ENCODE data around the gene VWA5B2. TPM values are rescaled to one million over a fixed set of nuclear protein-coding genes. Genes with fewer than 3 reads are reported as not detected.

Gene VWA5B2
- total RNA-seq (2014; rRNA removed; shearing (Covaris generic)) (0.66 TPM in 1 of 2 replicates, not detected in the other), polyA plus RNA-seq (2016; fragmentation: Nextera tagmentation; extraction: Ambion mirVana) (not detected in 2 replicates)
- long read RNA-seq: 0 reads

DNA sequence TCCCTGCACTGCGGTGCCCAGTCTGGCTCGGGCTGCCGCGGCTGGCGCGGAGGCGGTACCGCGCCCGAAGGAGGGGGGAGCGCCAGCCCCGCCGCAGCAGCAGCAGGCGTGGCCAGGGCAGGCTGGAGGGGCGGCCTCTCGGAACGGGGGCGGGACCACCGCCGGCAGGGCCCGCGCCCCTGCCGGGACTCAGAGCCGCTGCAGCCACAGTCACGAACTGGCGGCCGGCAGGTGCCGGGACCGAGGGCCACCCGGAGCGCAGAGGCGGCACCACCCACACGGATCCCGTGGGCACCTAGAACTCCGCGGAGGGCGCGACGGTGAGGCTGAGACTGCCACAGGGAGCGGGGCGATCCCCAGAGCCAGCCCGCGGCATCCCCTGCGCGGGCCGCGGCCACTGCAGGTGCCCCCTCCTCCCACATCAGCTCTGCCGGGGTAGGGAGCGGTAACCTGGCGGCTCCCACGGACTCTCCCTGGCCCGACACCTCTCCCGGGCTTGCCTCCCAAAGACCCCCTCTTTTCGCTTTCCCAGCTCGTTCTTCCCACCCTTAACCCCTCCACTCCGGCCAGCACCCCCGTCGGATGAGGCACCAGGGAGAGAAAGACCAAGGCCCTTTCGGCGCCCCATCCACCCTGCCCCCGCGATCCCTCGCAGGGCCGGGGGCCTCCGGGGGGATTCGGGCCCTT lies at the start of gene VWA5B2:
Gene VWA5B2 (plus strand): TSS at position 192 of the 687 bp plus-strand sequence. CDS start 944 bp downstream, outside the sequence.
- Mint-ChIP-seq H3K27me3 (ENCODE audit: insufficient read depth, low read depth, poor library complexity) (peaks cover 58% of the 10 kb centered on the region), H3K9me3 (no peaks in the 10 kb centered on the region; the same call in 2 of the 3 replicates), H3K4me1 (peaks cover 5% of the 10 kb centered on the region), H3K27ac (no peak within 1 kb of the TSS), H3K36me3 (ENCODE audit: low read depth) (no peaks in the 10 kb centered on the region; the same call in 2 of the 3 replicates), H3K4me3 (peak within 1 kb of the TSS; percentile 67)
- H3K4me1 ChIP-seq (ENCODE audit: insufficient read depth): no peaks in the 10 kb centered on the region
- no peaks in the 10 kb centered on the region for H3K36me3 ChIP-seq (ENCODE audit: insufficient read depth)
- H3K4me2 ChIP-seq: peak within 1 kb of the TSS; percentile 90
- H3K27ac ChIP-seq (ENCODE audit: low read depth): no peak within 1 kb of the TSS
- ATAC-seq (peak; percentile 87), DNase-seq (ENCODE audit: low spot score) (peak; percentile 83)
- H3K79me2 ChIP-seq (replicated peaks; ENCODE audit: insufficient read depth): no peaks in the 10 kb centered on the region
- H3K9me2 ChIP-seq (ENCODE audit: insufficient read depth): no peaks in the 10 kb centered on the region
- 0 out of 2 replicates have a peak, but pooled peaks cover 6% of the 10 kb centered on the region for H4K20me1 ChIP-seq (replicated peaks; ENCODE audit: insufficient read depth)
- H3F3A ChIP-seq (replicated peaks; ENCODE audit: low read depth): no peaks in the 10 kb centered on the region
- TF ChIP-seq STAT1 (IDR thresholded peaks at IDR 0.05; ENCODE audit: unreplicated experiment): no peak
- TF ChIP-seq JUNB (IDR thresholded peaks at IDR 0.05; ENCODE audit: unreplicated experiment): no peak
- TF ChIP-seq POLR2AphosphoS5 (IDR thresholded peaks at IDR 0.05; ENCODE audit: low read depth): peak; percentile 24; the same call in 1 of the 2 replicates
- TF ChIP-seq EZH2phosphoT487 (IDR thresholded peaks at IDR 0.05; ENCODE audit: unreplicated experiment): peak; percentile 41
- TF ChIP-seq ZNF114 (CRISPR knock-in tag; IDR thresholded peaks at IDR 0.05): no peak
- TF ChIP-seq EZH2 (IDR thresholded peaks at IDR 0.05; ENCODE audit: low read depth, unreplicated experiment): peak; percentile 85
- peaks cover 84% of the 10 kb centered on the region for H3K27me3 ChIP-seq (ENCODE audit: insufficient read depth)
- peak within 1 kb of the TSS; percentile 63 for H3K4me3 ChIP-seq
- H2AFZ ChIP-seq: peak within 1 kb of the TSS; percentile 91

DNA sequence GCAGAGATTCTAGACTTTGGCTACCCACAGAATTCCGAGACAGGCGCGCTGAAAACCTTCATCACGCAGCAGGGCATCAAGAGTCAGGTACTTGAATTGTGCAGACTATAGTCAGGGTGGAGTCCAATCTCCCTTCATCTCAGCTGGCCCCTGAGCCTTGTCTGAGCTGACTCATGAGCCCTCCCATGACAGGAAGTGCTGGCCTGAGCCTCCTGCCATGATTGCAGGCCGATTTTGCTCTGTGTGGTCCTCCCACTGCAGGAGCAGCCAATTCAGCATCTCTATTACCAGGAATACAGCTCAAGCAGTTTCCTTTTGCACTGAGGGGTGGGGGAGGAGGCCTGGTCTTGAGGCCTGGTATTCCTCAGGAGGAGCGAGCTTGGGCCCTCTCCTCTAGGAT lies 49.2 kb upstream of the VWA5B2 start:
- H3K4me3 Mint-ChIP-seq: no peak overlapping the region
- peaks cover 84% of the 10 kb centered on the region for H3K36me3 Mint-ChIP-seq (ENCODE audit: low read depth)
- no peaks in the 10 kb centered on the region for H3K27me3 ChIP-seq (ENCODE audit: insufficient read depth)
- peaks cover 4% of the 10 kb centered on the region for H4K20me1 ChIP-seq (replicated peaks; ENCODE audit: insufficient read depth)
- peaks cover 11% of the 10 kb centered on the region; the same call in 1 of the 2 replicates for H3F3A ChIP-seq (replicated peaks; ENCODE audit: low read depth)
- H3K9me2 ChIP-seq (ENCODE audit: insufficient read depth): no peaks in the 10 kb centered on the region
- no peak overlapping the region for H2AFZ ChIP-seq
- peaks cover 24% of the 10 kb centered on the region for H3K4me1 ChIP-seq (ENCODE audit: insufficient read depth)
- H3K4me3 ChIP-seq: no peak overlapping the region
- no peak overlapping the region for H3K27ac Mint-ChIP-seq
- no peak for TF ChIP-seq EZH2 (IDR thresholded peaks at IDR 0.05; ENCODE audit: low read depth, unreplicated experiment)
- no peak for TF ChIP-seq NANOG (IDR thresholded peaks at IDR 0.05; ENCODE audit: borderline replicate concordance)
- TF ChIP-seq, protein P1, sequence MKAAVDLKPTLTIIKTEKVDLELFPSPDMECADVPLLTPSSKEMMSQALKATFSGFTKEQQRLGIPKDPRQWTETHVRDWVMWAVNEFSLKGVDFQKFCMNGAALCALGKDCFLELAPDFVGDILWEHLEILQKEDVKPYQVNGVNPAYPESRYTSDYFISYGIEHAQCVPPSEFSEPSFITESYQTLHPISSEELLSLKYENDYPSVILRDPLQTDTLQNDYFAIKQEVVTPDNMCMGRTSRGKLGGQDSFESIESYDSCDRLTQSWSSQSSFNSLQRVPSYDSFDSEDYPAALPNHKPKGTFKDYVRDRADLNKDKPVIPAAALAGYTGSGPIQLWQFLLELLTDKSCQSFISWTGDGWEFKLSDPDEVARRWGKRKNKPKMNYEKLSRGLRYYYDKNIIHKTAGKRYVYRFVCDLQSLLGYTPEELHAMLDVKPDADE (IDR thresholded peaks at IDR 0.05): no peak
- no peak for TF ChIP-seq POLR2AphosphoS5 (IDR thresholded peaks at IDR 0.05; ENCODE audit: low read depth)
- no peak for TF ChIP-seq ZNF114 (CRISPR knock-in tag; IDR thresholded peaks at IDR 0.05)
- TF ChIP-seq, protein P2, sequence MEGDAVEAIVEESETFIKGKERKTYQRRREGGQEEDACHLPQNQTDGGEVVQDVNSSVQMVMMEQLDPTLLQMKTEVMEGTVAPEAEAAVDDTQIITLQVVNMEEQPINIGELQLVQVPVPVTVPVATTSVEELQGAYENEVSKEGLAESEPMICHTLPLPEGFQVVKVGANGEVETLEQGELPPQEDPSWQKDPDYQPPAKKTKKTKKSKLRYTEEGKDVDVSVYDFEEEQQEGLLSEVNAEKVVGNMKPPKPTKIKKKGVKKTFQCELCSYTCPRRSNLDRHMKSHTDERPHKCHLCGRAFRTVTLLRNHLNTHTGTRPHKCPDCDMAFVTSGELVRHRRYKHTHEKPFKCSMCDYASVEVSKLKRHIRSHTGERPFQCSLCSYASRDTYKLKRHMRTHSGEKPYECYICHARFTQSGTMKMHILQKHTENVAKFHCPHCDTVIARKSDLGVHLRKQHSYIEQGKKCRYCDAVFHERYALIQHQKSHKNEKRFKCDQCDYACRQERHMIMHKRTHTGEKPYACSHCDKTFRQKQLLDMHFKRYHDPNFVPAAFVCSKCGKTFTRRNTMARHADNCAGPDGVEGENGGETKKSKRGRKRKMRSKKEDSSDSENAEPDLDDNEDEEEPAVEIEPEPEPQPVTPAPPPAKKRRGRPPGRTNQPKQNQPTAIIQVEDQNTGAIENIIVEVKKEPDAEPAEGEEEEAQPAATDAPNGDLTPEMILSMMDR (conservative IDR thresholded peaks at IDR 0.05; ENCODE audit: low read depth in 2 of 2): no peak
- TF ChIP-seq ZNF331 (CRISPR knock-in tag; IDR thresholded peaks at IDR 0.05; ENCODE audit: low read depth): no peak
- TF ChIP-seq, protein P3, sequence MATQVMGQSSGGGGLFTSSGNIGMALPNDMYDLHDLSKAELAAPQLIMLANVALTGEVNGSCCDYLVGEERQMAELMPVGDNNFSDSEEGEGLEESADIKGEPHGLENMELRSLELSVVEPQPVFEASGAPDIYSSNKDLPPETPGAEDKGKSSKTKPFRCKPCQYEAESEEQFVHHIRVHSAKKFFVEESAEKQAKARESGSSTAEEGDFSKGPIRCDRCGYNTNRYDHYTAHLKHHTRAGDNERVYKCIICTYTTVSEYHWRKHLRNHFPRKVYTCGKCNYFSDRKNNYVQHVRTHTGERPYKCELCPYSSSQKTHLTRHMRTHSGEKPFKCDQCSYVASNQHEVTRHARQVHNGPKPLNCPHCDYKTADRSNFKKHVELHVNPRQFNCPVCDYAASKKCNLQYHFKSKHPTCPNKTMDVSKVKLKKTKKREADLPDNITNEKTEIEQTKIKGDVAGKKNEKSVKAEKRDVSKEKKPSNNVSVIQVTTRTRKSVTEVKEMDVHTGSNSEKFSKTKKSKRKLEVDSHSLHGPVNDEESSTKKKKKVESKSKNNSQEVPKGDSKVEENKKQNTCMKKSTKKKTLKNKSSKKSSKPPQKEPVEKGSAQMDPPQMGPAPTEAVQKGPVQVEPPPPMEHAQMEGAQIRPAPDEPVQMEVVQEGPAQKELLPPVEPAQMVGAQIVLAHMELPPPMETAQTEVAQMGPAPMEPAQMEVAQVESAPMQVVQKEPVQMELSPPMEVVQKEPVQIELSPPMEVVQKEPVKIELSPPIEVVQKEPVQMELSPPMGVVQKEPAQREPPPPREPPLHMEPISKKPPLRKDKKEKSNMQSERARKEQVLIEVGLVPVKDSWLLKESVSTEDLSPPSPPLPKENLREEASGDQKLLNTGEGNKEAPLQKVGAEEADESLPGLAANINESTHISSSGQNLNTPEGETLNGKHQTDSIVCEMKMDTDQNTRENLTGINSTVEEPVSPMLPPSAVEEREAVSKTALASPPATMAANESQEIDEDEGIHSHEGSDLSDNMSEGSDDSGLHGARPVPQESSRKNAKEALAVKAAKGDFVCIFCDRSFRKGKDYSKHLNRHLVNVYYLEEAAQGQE (IDR thresholded peaks at IDR 0.05; ENCODE audit: unreplicated experiment): no peak
- peaks cover 37% of the 10 kb centered on the region for H3K79me2 ChIP-seq (replicated peaks; ENCODE audit: insufficient read depth)
- H3K4me1 Mint-ChIP-seq: peaks cover 35% of the 10 kb centered on the region
- H3K9me3 Mint-ChIP-seq: no peaks in the 10 kb centered on the region
- DNase-seq (ENCODE audit: low spot score): no peak
- H3K4me2 ChIP-seq: no peak overlapping the region
- peaks cover 28% of the 10 kb centered on the region for H3K36me3 ChIP-seq (ENCODE audit: insufficient read depth)
- ATAC-seq: no peak
- H3K27ac ChIP-seq (ENCODE audit: low read depth): no peak overlapping the region
- H3K27me3 Mint-ChIP-seq (ENCODE audit: insufficient read depth, low read depth, poor library complexity): peaks cover 10% of the 10 kb centered on the region
